Natural killer cell (primary cell): ENCODE data around the gene C4BPA. TPM values are rescaled to one million over a fixed set of nuclear protein-coding genes. Genes with fewer than 3 reads are reported as not detected.

Experiments
- ATAC-seq, 3 donors: fragments of 150-1000 bp in 2 of 3; fragments of 200-7000 bp in 1 of 3; cut with Tn5 transposase; 1 replicate in 1 of 3; 2 replicates in 2 of 3; pipeline ENCODE4 v1.10.0; 2021; ENCODE audit warnings: mild to moderate bottlenecking in 2 of 3, moderate library complexity in 2 of 3
- DNase-seq, 2 donors: peaks; one replicate each; pipeline versions ENCODE4 v3.0.0 to v3.0.0-alpha.2; 2013 to 2021; ENCODE audit warnings: mixed read lengths in 1 of 2
- H3K27ac ChIP-seq: one replicate; pipeline ENCODE4 v1.5.1; 2013; ENCODE audit warnings: mild to moderate bottlenecking, low read length
- H3K27me3 ChIP-seq: one replicate; pipeline ENCODE4 v1.6.1; 2013; ENCODE audit warnings: low read length; ENCODE audit not compliant: control insufficient read depth, insufficient read depth
- H3K36me3 ChIP-seq: one replicate; pipeline ENCODE4 v1.6.1; 2013; ENCODE audit warnings: low read length; ENCODE audit not compliant: control insufficient read depth, insufficient read depth
- H3K4me1 ChIP-seq: one replicate; pipeline ENCODE4 v1.6.1; 2013; ENCODE audit warnings: low read length; ENCODE audit not compliant: control insufficient read depth, insufficient read depth
- H3K4me3 ChIP-seq: one replicate; pipeline ENCODE4 v1.5.1; 2013; ENCODE audit warnings: low read length
- H3K9me3 ChIP-seq: one replicate; pipeline ENCODE4 v1.6.1; 2013; ENCODE audit warnings: low read length; ENCODE audit not compliant: control insufficient read depth, insufficient read depth
- H3K27ac Mint-ChIP-seq, 2 donors: one replicate each; pipeline ENCODE4 v1.8.0; 2022; ENCODE audit warnings: mild to moderate bottlenecking in 2 of 2, mixed read lengths in 2 of 2, moderate library complexity in 1 of 2
- H3K27me3 Mint-ChIP-seq, 2 donors: one replicate each; pipeline ENCODE4 v1.8.0; 2022; ENCODE audit warnings: low read depth in 2 of 2, mixed read lengths in 2 of 2
- H3K36me3 Mint-ChIP-seq: one replicate; pipeline ENCODE4 v1.8.0; 2022; ENCODE audit warnings: mixed read lengths
- H3K4me1 Mint-ChIP-seq, 2 donors: one replicate each; pipeline ENCODE4 v1.8.0; 2022; ENCODE audit warnings: mixed read lengths in 2 of 2
- H3K4me3 Mint-ChIP-seq: one replicate; pipeline ENCODE4 v1.8.0; 2022; ENCODE audit warnings: mild to moderate bottlenecking, moderate library complexity, mixed read lengths
- H3K9me3 Mint-ChIP-seq, 2 donors: one replicate each; pipeline ENCODE4 v1.8.0; 2022; ENCODE audit warnings: mixed read lengths in 2 of 2
- WGBS: methylation state at CpG from one replicate; pipeline ENCODE4 v1.1.7; 2013; ENCODE audit warnings: missing lambda C conversion rate; ENCODE audit not compliant: insufficient coverage; 5-methylcytosine and 5-hydroxymethylcytosine counted together
- intact Hi-C: fragments of 100-400 bp; cut with micrococcal nuclease; formaldehyde crosslinking; loops from one replicate; pipeline ENCODE4 v1.14.2; 2022
- total RNA-seq, 4 donors: library from RNA; stranded (reverse); fragments of 120-200 nt in 1 of 4; gene quantifications; one replicate each; pipeline versions ENCODE4 v1.2.3 to v1.2.4, GENCODE V29; 2013 to 2022
- TF ChIP-seq, protein P1 (sequence below): fragments of 200-600 bp; IDR thresholded peaks from one replicate; pipeline ENCODE4 v1.8.0; 2022; ENCODE audit warnings: antibody characterized with exemption

The C4BPA gene
- total RNA-seq, 3 donors from 2014 or later (not counting 1 experiment from before 2014, with no cell fraction given) = not detected

DNA sequence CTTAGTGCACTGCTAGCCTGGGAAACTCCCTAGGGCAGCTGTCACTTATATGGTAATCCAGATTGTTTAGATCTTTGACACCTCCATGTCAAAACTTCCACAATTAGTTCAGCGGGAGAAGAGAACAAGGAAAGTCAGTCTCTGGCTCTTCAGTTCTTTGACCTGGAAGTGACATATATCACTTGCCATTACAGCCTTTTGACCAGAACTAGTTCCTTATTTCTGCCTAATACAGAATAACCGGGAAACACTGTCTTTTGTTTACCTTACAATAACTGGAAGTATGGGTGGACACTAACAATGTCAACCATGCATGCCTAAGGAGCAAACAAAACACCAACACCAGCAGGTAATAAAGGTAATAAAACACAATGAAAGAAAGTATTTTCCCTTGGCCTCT is 68.3 kb downstream of the C4BPA start:
- intact Hi-C loops = no loop called here
- H3K36me3 ChIP-seq = no peaks in the 10 kb centered on the region
- H3K27ac ChIP-seq = no peak overlapping the region
- peaks cover 7 to 26% of the 10 kb centered on the region in 2 donors for H3K27me3 Mint-ChIP-seq
- H3K4me3 ChIP-seq = no peak overlapping the region
- DNase-seq = no peak
- TF ChIP-seq, protein P1, sequence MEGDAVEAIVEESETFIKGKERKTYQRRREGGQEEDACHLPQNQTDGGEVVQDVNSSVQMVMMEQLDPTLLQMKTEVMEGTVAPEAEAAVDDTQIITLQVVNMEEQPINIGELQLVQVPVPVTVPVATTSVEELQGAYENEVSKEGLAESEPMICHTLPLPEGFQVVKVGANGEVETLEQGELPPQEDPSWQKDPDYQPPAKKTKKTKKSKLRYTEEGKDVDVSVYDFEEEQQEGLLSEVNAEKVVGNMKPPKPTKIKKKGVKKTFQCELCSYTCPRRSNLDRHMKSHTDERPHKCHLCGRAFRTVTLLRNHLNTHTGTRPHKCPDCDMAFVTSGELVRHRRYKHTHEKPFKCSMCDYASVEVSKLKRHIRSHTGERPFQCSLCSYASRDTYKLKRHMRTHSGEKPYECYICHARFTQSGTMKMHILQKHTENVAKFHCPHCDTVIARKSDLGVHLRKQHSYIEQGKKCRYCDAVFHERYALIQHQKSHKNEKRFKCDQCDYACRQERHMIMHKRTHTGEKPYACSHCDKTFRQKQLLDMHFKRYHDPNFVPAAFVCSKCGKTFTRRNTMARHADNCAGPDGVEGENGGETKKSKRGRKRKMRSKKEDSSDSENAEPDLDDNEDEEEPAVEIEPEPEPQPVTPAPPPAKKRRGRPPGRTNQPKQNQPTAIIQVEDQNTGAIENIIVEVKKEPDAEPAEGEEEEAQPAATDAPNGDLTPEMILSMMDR = no peak
- no peaks in the 10 kb centered on the region for H3K4me1 Mint-ChIP-seq
- H3K27ac Mint-ChIP-seq = no peak overlapping the region
- WGBS = 95% methylated on average over 1 of the region's 2 CpGs
- H3K9me3 Mint-ChIP-seq = no peaks in the 10 kb centered on the region
- H3K36me3 Mint-ChIP-seq = no peaks in the 10 kb centered on the region
- H3K27me3 ChIP-seq = no peaks in the 10 kb centered on the region
- no peaks in the 10 kb centered on the region for H3K4me1 ChIP-seq
- no peaks in the 10 kb centered on the region for H3K9me3 ChIP-seq
- H3K4me3 Mint-ChIP-seq = no peak overlapping the region
- ATAC-seq = no peak

DNA sequence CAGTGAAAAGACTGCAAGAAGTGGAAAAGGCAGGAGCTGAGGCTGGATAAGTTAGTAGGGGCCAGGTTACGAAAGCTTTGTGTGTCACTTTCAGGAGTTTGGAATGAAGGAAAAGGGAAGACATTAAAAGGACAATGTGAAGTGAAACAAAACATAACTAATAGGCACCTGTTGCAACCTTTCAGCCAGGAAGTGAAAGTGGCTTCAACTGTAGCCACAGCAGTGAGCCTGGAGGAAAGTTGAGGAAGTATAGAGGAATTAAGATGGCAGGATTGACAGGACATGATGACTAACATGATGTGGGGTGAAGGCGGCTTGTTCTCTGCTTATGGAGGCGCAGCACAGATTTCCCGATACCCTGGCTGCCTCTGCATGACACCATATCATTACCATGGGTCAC is 68.9 kb downstream of the C4BPA start:
- H3K27ac Mint-ChIP-seq = no peak overlapping the region
- DNase-seq = no peak
- H3K36me3 ChIP-seq = no peaks in the 10 kb centered on the region

DNA sequence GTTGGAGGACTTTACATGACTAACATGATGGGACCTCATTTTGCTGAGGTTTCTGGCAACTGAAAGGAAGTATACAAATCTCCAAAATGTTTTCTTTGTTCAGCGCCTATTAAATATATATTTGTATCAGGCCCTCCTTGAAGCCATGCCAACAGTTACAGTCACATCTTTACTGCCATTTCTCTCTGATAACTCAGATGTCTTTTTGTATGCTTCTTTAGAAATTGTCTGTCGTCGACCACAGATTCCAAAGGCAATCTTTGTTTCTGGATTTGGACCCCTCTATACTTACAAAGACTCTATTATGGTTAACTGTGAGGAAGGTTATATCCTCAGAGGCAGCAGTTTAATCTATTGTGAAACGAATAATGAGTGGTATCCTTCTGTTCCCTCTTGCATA is 69.4 kb downstream of the C4BPA start:
- Mint-ChIP-seq H3K4me3 (no peak overlapping the region), H3K9me3 (no peaks in the 10 kb centered on the region), H3K27ac (no peak overlapping the region), H3K36me3 (no peaks in the 10 kb centered on the region), H3K4me1 (no peaks in the 10 kb centered on the region), H3K27me3 (peaks cover 12 to 37% of the 10 kb centered on the region in 2 donors)
- Histone ChIP-seq H3K27me3 (no peaks in the 10 kb centered on the region), H3K4me1 (no peaks in the 10 kb centered on the region), H3K4me3 (no peak overlapping the region), H3K9me3 (no peaks in the 10 kb centered on the region), H3K36me3 (no peaks in the 10 kb centered on the region), H3K27ac (no peak overlapping the region)
- 93% methylated on average over 2 of the region's 4 CpGs for WGBS
- no peak for DNase-seq
- TF ChIP-seq, protein P1 = no peak
- no peak for ATAC-seq
- intact Hi-C loops = no loop called here

More for the DNA sequence above, 68.9 kb downstream of the C4BPA start:
- WGBS = 96% methylated on average over 2 of the region's 4 CpGs
- TF ChIP-seq, protein P1 = no peak
- intact Hi-C loops = no loop called here
- Mint-ChIP-seq H3K4me1 (no peaks in the 10 kb centered on the region), H3K36me3 (no peaks in the 10 kb centered on the region), H3K27me3 (peaks cover 8 to 32% of the 10 kb centered on the region in 2 donors), H3K9me3 (no peaks in the 10 kb centered on the region), H3K4me3 (no peak overlapping the region)
- H3K9me3 ChIP-seq = no peaks in the 10 kb centered on the region
- H3K27ac ChIP-seq = no peak overlapping the region
- ATAC-seq = no peak
- H3K4me3 ChIP-seq = no peak overlapping the region
- H3K27me3 ChIP-seq = no peaks in the 10 kb centered on the region
- H3K4me1 ChIP-seq = no peaks in the 10 kb centered on the region

DNA sequence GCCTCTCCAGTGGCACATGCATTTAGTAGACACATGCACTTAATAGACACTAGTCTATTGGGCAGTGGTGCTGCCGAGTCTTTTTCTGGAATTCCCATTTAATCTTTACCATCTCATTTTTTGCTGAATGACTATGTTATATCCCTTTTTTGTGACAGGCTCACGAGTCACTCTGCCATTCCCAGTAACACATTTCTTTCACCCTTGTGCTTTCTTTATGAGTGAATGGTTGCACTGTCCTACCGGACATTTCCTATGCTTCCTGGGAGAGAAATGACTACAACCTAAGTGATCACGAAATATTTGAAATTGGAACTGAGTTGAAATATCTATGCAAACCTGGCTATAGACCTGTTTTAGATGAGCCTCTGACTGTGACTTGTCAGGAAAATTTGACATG is 70.9 kb downstream of the C4BPA start:
- H3K4me3 Mint-ChIP-seq = no peak overlapping the region
- intact Hi-C loops = no loop called here
- no peak for ATAC-seq
- H3K27me3 Mint-ChIP-seq = peaks cover 22 to 52% of the 10 kb centered on the region in 2 donors
- no peaks in the 10 kb centered on the region for H3K36me3 ChIP-seq
- no peaks in the 10 kb centered on the region for H3K4me1 ChIP-seq
- no peak overlapping the region for H3K27ac Mint-ChIP-seq
- 87% methylated on average over 4 of the region's 4 CpGs for WGBS
- no peak overlapping the region for H3K27ac ChIP-seq
- no peak for DNase-seq
- H3K36me3 Mint-ChIP-seq = no peaks in the 10 kb centered on the region
- no peaks in the 10 kb centered on the region for H3K27me3 ChIP-seq
- no peak overlapping the region for H3K4me3 ChIP-seq
- H3K9me3 Mint-ChIP-seq = no peaks in the 10 kb centered on the region
- no peaks in the 10 kb centered on the region for H3K4me1 Mint-ChIP-seq
- H3K9me3 ChIP-seq = no peaks in the 10 kb centered on the region
- TF ChIP-seq, protein P1 = no peak
